ENCODE results near the gene MARVELD1.

GRCh38 chr10:97703398-97704067, 10.0 kb upstream of the MARVELD1 start:
- TF ChIP-seq CTCF (IDR thresholded peaks at IDR 0.05) (no peak), TCF7L2 (IDR thresholded peaks at IDR 0.05; ENCODE audit: low read depth, low read length) (no peak), POLR2AphosphoS5 (IDR thresholded peaks at IDR 0.05; ENCODE audit: low read depth, low read length) (no peak), REST (IDR thresholded peaks at IDR 0.05; ENCODE audit: insufficient read depth in 1 of 2, low read depth in 2 of 2, low read length in 1 of 2) (no peak), SIN3A (IDR thresholded peaks at IDR 0.05; ENCODE audit: borderline replicate concordance, insufficient read depth, low read depth, low read length) (no peak)

Data from Panc1 (cell line).